ENCODE data around the gene TCL1B. TPM values are rescaled to one million over a fixed set of nuclear protein-coding genes. Genes with fewer than 3 reads are reported as not detected.

Gene TCL1B, protein sequence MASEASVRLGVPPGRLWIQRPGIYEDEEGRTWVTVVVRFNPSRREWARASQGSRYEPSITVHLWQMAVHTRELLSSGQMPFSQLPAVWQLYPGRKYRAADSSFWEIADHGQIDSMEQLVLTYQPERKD
- not detected in 2 replicates for total RNA-seq (2022)
- Bru-seq, nascent RNA = not detected
- BruChase-seq, experiment 1, labeled RNA remaining after a 6-hour chase = not detected
- not detected for BruChase-seq, experiment 2, labeled RNA remaining after a 2-hour chase
- long read RNA-seq = 0 reads

DNA sequence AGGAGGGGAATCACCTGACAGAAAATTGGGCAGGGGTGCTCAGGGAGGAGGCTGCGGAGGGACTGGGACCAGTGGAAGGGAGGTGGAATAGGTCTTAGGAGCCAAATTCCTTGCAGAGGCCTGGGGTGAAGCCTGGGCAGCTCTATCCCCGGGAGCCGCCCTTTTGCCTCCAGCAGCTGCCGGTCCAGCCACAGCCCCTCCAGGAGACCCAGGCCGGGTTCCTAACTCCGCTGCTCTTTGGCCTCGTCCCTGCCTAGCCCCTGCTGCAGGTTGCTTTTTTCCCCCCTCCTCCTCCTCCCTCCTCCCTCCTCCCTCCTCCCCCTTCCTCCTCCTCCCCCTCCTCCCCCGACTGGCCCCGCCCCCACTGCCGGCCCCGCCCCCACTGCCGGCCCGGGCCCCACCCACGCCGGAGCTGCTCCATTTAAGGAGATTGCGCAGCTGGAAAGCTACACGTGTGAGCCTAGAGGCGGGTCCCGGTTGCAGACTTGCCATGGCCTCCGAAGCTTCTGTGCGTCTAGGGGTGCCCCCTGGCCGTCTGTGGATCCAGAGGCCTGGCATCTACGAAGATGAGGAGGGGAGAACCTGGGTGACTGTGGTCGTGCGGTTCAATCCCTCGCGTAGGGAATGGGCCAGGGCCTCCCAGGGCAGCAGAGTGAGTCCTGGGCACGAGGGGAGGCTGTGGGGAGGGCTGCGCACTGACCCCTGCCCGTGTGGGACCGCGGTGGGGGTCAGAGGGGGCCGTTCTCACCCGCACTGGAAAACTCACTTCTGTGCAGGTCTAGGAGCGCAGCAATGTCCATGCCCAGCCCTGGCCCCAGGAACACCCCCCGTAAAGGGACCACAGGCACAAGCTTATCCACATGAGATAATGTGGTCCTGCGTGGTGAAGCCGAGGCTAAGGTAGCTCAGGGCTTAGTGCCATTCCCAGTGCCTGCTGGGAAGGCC, at the start of gene TCL1B:
TSS of gene TCL1B (plus strand) at position 449 of the 945 bp plus-strand sequence. CDS start at position 491, 42 bp downstream.
- CTCF ChIA-PET = no interaction called here
- BruUV-seq (replicated peaks) = no TSS peak
- no peak within 1 kb of the TSS for H3K4me3 Mint-ChIP-seq (ENCODE audit: low read depth, unreplicated experiment)
- H3K27ac Mint-ChIP-seq (ENCODE audit: unreplicated experiment) = no peak within 1 kb of the TSS
- H3K9me3 Mint-ChIP-seq (ENCODE audit: low read depth, unreplicated experiment) = no peaks in the 10 kb centered on the region
- DNase-seq = no peak
- H3K36me3 Mint-ChIP-seq (ENCODE audit: insufficient read depth, unreplicated experiment) = no peaks in the 10 kb centered on the region
- intact Hi-C loops (cut with micrococcal nuclease; ENCODE audit: unreplicated experiment) = no loop called here
- TF ChIP-seq, protein P1, sequence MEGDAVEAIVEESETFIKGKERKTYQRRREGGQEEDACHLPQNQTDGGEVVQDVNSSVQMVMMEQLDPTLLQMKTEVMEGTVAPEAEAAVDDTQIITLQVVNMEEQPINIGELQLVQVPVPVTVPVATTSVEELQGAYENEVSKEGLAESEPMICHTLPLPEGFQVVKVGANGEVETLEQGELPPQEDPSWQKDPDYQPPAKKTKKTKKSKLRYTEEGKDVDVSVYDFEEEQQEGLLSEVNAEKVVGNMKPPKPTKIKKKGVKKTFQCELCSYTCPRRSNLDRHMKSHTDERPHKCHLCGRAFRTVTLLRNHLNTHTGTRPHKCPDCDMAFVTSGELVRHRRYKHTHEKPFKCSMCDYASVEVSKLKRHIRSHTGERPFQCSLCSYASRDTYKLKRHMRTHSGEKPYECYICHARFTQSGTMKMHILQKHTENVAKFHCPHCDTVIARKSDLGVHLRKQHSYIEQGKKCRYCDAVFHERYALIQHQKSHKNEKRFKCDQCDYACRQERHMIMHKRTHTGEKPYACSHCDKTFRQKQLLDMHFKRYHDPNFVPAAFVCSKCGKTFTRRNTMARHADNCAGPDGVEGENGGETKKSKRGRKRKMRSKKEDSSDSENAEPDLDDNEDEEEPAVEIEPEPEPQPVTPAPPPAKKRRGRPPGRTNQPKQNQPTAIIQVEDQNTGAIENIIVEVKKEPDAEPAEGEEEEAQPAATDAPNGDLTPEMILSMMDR (IDR thresholded peaks at IDR 0.05; ENCODE audit: unreplicated experiment) = no peak
- H3K27me3 Mint-ChIP-seq (ENCODE audit: unreplicated experiment) = peaks cover 61% of the 10 kb centered on the region
- no peaks in the 10 kb centered on the region for H3K4me1 Mint-ChIP-seq (ENCODE audit: low read depth, unreplicated experiment)

DNA sequence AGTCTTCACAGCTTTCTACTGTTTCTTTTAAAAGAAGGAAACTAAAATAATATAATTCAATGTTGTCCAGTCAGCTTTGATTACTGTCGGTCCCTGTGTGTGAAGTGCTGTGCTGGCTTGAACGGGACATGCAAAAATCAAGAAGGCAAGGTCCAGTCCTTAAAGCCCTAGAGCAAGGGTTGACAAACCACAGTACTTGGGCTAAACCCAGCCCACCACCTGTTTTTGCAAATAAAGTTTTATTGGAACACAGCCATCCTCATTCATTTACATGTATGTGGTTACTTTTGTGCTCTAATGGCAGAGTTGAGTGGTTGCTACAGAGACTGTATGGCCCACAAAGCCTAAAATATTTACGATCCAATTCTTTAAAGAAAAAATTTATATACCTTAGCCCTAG, 41.2 kb upstream of the TCL1B start:
- no peak overlapping the region for H3K4me3 Mint-ChIP-seq (ENCODE audit: low read depth, unreplicated experiment)
- H3K9me3 Mint-ChIP-seq (ENCODE audit: low read depth, unreplicated experiment) = no peaks in the 10 kb centered on the region
- H3K4me1 Mint-ChIP-seq (ENCODE audit: low read depth, unreplicated experiment) = no peaks in the 10 kb centered on the region
- H3K27ac Mint-ChIP-seq (ENCODE audit: unreplicated experiment) = no peak overlapping the region
- CTCF ChIA-PET = no interaction called here
- intact Hi-C loops (cut with micrococcal nuclease; ENCODE audit: unreplicated experiment) = no loop called here
- DNase-seq = no peak
- peaks cover 94% of the 10 kb centered on the region for H3K27me3 Mint-ChIP-seq (ENCODE audit: unreplicated experiment)
- TF ChIP-seq, protein P1 (IDR thresholded peaks at IDR 0.05; ENCODE audit: unreplicated experiment) = no peak
- no peaks in the 10 kb centered on the region for H3K36me3 Mint-ChIP-seq (ENCODE audit: insufficient read depth, unreplicated experiment)
- BruUV-seq (replicated peaks) = no TSS peak

DNA sequence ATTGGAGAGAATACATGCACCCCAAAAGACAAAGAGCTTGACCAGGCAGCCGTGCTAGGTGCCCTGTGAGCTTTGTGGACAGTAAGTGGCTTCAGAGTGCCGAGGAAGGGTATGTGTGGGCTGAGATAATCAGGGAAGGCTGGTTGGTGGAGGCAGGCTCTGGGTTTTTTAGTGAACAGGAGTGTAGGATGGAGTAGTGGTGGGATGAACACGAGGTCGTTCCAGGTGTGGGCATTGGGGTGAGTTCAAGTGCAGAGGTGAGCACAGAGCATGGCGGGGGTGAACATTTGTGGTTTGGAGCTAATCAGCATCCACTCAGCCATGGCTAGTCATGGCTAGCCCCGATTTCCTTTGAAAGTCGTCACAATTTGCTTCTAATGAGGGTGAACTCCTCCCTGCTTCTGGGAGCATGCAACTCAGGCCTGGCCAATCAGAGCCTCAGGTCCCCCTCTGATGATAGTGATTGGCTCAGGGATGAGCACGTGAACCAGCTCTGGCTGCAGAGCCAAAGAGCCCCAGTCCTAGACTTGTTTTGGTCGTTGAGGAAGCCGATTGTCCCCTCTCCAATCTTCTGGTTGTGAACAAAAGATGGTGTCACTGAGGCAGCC, 40.7 kb upstream of the TCL1B start:
- H3K36me3 Mint-ChIP-seq (ENCODE audit: insufficient read depth, unreplicated experiment) = no peaks in the 10 kb centered on the region
- no TSS peak for BruUV-seq (replicated peaks)
- H3K4me1 Mint-ChIP-seq (ENCODE audit: low read depth, unreplicated experiment) = no peaks in the 10 kb centered on the region
- CTCF ChIA-PET = interaction anchor here (0.6 kb wide), 1 partner anchor 523 kb away, joined by 5 read pairs; no protein-coding TSS in a partner anchor
- H3K4me3 Mint-ChIP-seq (ENCODE audit: low read depth, unreplicated experiment) = no peak overlapping the region
- intact Hi-C loops (cut with micrococcal nuclease; ENCODE audit: unreplicated experiment) = no loop called here
- H3K27me3 Mint-ChIP-seq (ENCODE audit: unreplicated experiment) = peaks cover 94% of the 10 kb centered on the region
- TF ChIP-seq, protein P1 (IDR thresholded peaks at IDR 0.05; ENCODE audit: unreplicated experiment) = no peak
- H3K9me3 Mint-ChIP-seq (ENCODE audit: low read depth, unreplicated experiment) = no peaks in the 10 kb centered on the region
- no peak for DNase-seq
- no peak overlapping the region for H3K27ac Mint-ChIP-seq (ENCODE audit: unreplicated experiment)

DNA sequence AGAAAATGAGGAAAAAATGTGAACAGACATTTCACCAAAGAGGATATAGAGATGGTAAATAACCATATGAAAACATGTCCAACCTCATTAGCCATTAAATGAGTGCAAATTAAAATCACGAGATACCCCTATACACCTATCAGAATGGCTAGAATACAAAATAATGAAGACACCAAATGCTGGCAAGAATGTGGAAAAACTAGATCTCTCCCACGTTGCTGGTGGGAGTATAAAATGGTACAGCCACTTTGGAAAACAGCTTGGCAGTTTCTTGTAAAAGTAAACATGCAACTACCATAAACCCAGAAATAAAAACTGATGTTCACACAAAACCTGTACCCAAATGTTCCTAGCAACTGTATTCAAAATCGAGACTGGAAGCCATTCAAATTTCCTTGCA, 38.3 kb upstream of the TCL1B start:
- H3K9me3 Mint-ChIP-seq (ENCODE audit: low read depth, unreplicated experiment) = no peaks in the 10 kb centered on the region
- no peak for DNase-seq
- CTCF ChIA-PET = no interaction called here
- no peaks in the 10 kb centered on the region for H3K4me1 Mint-ChIP-seq (ENCODE audit: low read depth, unreplicated experiment)
- TF ChIP-seq, protein P1 (IDR thresholded peaks at IDR 0.05; ENCODE audit: unreplicated experiment) = no peak
- intact Hi-C loops (cut with micrococcal nuclease; ENCODE audit: unreplicated experiment) = no loop called here
- no peak overlapping the region for H3K4me3 Mint-ChIP-seq (ENCODE audit: low read depth, unreplicated experiment)
- no TSS peak for BruUV-seq (replicated peaks)
- peaks cover 72% of the 10 kb centered on the region for H3K27me3 Mint-ChIP-seq (ENCODE audit: unreplicated experiment)
- no peak overlapping the region for H3K27ac Mint-ChIP-seq (ENCODE audit: unreplicated experiment)
- no peaks in the 10 kb centered on the region for H3K36me3 Mint-ChIP-seq (ENCODE audit: insufficient read depth, unreplicated experiment)

Measured in Calu3 (cell line).